GM18499 (cell line): Measurements from ENCODE around the gene OST4.
"Not testable (repeated sequence)": the region's sequence is repeated elsewhere in the genome, so short reads cannot be mapped to it uniquely, and the experiment has no call there.

Experiments
- ATAC-seq: cut with Tn5 transposase; IDR thresholded peaks from one replicate; pipeline ENCODE4 v1.9.1; 2021; ENCODE audit warnings: moderate number of reproducible peaks; ENCODE audit not compliant: insufficient read depth, unreplicated experiment

The OST4 gene

DNA sequence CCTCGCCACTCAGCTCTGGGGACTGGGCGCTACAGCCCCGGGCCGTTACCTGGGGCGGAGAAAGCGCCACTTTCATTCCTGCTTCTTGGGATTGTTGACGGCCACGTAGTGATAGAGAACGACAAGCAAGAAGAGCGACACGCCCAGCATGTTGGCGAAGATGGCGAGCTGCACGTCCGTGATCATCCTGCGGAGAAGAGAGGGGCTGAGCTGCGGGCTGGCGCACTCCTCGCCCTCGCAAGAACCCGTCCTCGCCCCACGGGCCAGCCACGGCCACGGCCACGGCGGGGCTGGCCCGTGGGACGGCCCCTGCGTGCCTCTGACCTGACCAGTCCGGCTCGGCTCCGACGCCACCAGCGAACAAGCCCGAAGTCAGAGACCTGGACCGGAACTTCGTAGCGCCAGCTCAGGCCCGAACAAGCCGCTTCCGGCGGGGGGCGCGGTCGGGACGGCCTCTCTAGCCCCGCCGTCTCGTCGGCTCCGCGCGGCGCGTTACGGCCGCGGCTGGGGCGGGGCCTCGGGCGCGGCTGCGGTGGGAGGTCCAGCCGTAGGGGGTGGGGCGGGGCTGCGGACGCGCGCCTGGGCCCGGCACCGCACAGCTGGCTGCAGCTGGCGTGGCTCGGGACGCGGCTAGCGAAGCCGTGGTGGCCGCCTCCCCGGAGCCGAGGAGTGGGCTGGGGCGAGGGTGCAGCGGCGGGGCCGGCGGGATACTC, at the start of gene OST4:
Gene OST4, minus strand, starts transcription at position 378 of the 713 bp plus-strand sequence.
- peak; percentile 43 for ATAC-seq

DNA sequence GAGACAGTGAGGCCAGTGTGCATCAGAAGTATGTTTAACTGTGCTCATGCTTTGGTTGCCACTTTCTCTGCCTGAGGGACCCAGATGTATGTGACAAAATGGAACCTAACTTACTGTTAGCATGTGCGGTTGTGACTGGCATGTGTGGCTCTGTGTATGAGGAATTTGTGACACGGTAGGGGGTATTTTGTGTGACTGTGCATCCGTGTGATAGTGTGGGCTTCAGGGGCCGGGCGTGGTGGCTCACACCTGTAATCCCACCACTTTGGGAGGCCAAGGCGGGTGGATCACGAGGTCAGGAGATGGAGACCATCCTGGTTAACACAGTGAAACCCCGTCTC, 47.8 kb upstream of the OST4 start:
- not testable (repeated sequence) for ATAC-seq

DNA sequence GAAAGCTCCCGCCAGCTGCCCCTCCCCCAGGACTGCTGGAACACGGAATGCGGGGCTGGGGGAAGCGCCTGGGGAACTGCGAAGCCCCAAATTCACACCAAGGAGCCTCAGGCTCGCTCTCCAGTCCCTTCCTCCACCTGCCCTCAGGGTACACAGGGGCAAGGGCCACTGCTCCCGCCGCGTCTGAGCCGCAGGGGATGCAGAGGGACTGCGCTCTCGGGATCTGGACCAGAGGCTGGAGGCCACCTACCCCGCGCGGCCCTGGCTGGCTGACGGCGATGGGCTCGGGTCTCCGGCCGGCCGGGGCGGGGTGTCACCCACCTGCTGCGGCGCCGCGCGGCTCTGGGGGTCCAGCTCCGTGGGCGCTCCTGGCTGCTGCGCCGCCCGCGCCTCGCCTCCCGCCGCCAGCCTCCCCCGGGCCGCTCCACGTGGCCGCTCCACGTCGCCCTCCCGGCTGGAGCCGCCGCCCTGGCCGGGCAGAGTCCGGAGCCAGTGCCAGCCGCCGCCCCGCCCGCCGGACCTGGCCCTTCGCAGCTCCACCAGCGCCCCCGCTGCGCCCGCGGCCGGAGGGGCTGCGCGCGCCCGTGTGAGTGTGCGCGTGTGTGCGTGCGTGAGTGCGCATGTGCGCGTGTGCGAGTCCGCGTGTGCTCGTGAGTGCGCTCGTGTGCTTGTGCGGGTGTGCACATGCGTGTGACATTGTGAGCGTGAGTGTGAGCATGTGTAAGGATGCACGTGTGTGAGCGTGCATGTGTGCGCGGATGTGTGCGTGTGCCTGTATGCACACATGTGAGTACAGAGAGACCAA, 47.3 kb upstream of the OST4 start, which contains the start of gene CGREF1:
Gene CGREF1, minus strand, starts transcription at position 604 of the 805 bp plus-strand sequence. CDS start 14,762 bp downstream, outside the sequence.
- no peak for ATAC-seq

DNA sequence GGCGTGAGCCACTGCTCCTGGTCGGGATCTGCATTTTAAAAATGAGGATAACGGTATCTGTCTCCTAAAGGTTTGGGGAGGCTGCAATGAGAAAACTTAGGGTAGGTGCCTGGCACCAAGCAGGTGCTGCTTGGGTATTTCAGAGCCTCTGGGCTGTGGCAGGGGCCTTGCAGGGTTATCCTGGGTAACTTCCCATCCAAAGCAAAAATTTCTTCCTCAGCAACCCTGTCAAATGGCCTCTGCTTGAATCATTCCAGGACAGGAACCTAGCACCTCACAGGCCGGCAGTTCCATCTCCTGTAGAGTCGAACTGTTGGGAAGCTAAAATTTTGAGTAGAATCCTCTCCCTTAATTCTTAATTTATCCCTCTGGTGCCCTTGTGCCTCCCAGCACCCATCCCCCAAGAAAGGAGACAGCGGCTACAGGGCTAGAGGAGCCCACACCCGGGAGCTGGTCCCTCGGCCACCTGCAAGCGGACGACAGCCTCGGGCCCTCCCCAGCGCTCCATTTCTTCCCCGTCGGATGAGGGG, 46.6 kb upstream of the OST4 start:
- ATAC-seq = no peak

DNA sequence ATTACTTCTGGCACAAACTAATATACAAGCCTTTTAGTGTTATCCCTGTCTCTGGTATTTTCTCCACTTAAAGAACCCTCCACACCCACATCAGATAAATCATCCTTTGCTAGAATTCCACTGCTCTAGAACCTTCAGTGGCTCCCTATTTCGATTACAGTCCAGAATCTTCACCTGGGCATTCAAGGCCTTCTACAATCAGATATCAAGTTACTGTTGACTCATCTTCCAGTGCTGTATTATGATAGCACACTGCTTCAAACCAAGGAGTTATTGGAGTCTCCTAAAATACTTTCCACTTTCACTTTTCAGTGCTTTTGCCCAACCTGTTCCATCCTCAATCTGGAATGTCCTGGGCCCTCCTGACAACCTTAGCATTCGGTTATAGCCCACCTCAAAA, 44.1 kb upstream of the OST4 start:
- no peak for ATAC-seq

DNA sequence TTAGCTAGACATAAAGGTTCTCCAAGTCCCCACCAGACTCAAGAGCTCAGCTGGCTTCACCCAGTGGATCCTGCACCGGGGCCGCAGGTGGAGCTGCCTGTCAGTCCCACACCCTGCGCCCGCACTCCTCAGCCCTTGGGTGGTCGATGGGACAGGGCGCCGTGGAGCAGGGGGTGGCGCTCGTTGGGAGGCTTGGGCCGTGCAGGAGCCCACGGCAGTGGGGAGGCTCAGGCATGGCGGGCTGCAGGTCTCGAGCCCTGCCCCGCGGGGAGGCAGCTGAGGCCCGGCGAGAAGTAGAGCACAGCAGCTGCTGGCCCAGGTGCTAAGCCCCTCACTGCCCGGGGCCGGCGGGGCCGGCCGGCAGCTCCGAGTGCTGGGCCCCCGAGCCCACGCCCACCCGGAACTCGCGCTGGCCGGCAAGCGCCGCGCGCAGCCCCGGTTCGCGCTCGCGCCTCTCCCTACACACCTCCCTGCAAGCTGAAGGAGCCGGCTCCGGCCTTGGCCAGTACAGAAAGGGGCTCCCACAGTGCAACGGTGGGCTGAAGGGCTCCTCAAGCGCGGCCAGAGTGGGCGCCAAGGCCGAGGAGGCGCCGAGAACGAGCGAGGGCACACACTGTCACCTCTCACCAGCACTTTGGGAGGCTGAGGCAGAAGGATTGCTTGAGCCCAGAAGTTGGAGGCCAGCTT, 40.1 kb upstream of the OST4 start:
- not testable (repeated sequence) for ATAC-seq

DNA sequence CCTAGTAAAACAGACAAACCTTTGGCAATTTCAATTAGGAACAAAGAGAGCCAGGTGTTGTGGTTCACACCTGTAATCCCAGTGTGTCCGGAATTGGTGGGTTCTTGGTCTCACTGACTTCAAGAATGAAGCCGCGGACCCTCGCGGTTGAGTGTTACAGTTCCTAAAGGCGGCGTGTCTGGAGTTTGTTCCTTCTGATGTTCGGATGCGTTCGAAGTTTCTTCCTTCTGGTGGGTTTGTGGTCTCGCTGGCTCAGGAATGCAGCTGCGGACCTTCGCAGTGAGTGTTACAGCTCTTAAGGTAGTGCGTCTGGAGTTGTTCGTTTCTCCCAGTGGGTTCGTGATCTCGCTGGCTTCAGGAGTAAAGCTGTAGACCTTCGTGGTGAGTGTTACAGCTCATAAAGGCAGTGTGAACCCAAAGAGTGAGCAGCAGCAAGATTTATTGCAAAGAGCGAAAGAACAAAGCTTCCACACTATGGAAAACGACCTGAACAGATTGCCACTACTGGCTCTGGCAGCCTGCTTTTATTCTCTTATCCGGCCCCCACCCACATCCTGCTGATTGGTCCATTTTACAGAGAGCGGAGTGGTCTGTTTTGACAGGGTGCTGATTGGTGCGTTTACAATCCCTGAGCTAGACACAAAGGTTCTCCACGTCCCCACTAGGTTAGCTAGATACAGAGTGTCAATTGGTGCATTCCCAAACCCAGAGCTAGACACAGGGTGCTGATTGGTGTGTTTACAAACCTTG, 39.3 kb upstream of the OST4 start:
- not testable (repeated sequence) for ATAC-seq

DNA sequence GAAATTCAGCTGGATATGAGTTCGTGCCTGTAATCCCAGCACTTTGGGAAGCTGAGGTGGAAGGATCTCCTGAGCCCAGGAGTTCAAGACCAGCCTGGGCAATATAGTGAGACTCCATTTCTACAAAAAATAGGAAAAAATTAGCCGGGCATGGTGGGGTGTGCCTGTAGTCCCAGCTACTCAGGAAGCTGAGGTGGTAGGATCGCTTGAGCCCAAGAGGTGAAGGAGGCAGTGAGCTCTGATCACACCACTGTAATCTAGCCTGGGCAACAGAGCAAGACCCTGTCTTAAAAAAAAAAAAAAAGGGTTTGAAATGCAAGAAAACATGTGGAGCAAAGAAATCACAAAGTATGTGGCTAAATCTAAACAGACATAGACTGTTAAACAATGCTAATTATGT, 37.6 kb upstream of the OST4 start:
- no peak for ATAC-seq

DNA sequence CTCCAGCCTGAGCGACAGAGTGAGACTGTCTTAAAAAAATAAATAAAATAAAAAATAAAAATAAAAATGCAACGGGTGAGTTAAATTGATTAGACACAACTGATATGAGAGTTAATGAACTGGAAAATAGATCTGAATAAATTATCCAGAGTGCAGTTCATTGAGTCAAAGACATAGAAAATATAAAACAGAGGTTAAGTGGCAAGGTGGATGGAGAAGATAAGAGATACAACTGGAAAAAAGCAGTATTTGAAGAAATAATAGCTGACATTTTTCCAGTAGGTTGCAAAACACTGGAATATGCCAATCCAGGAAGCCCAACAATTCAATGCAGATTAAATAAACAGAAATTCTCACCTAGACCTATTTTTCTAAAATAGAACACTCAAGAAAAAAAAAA, 36.8 kb upstream of the OST4 start:
- ATAC-seq = no peak

DNA sequence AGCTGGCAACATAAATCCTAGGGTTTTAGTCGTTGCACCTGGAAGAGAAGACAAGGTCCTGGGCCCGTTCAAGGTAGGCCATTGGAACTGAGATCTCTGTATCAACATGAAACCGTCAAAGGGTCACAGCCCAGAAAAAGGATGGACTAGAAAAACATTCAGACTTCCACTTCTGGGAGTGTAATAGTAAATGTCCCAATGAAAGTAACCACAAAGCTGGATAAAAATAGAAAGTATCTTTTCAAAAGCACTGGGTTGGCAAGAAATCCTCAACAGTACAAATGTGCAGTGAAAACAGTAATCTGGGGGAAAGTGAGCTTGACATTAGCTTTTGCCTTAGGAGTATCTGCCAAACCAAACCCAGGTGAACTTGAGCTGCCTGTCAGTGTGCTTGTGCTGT, 34.5 kb upstream of the OST4 start:
- no peak for ATAC-seq

DNA sequence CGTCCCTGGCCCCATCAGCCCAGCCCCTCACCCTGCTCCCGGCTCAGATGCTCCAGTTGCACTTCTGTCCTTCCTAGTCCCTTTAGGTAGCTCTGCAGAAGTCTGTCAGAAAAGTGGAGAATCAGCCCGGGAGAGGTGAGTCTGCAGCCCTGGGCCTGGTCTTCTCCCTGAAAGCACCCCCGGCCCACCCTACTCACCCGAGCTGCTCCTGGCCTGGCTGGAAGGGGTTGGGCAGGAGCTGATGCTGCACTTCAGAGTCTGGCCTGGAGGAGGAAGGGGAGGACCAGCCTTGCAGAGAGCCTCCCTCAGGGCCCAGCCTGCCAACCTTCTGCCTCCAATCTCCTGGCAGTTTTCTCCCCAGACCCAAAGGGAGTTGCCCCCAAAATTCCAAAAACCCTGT, 30.9 kb upstream of the OST4 start:
- ATAC-seq = no peak

DNA sequence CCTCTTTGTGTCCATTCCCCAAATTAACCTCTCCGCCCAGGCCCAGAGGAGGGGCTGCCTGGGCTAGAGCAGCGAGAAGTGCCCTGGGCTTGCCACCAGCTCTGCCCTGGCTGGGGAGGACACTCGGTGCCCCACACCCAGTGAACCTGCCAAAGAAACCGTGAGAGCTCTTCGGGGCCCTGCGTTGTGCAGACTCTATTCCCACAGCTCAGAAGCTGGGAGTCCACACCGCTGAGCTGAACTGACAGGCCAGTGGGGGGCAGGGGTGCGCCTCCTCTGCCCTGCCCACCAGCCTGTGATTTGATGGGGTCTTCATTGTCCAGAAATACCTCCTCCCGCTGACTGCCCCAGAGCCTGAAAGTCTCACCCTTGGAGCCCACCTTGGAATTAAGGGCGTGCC, 28.6 kb upstream of the OST4 start:
- ATAC-seq = no peak

DNA sequence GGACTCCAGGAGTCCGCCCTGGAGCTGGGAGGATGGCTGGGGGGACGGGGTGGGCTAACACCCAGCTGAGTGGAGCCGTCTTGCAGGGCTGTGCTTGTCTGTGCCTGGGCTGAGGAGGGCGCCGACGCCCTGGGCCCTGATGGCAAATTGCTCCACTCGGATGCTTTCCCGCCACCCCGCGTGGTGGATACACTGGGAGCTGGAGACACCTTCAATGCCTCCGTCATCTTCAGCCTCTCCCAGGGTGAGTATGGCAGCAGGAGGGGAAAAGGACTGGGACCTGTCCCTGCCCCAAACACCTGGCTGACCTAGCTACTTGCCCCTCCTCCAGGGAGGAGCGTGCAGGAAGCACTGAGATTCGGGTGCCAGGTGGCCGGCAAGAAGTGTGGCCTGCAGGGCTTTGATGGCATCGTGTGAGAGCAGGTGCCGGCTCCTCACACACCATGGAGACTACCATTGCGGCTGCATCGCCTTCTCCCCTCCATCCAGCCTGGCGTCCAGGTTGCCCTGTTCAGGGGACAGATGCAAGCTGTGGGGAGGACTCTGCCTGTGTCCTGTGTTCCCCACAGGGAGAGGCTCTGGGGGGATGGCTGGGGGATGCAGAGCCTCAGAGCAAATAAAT, 28.0 kb upstream of the OST4 start:
- ATAC-seq = no peak

DNA sequence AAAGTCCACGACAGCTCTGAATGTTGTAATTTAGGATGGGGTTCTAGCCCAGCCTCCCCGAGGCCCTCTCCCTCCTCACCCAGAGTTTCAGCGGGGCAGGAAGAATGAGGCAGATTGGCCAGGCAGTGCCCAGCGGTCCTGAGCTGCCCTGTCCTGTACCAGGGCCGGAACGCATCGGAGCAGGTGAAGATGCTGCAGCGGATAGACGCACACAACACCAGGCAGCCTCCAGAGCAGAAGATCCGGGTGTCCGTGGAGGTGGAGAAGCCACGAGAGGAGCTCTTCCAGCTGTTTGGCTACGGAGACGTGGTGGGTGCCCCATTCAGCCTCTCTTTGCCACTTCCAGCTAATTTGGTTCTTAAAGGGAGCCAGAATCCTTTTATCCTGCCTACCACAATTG, 25.9 kb upstream of the OST4 start:
- ATAC-seq = no peak

DNA sequence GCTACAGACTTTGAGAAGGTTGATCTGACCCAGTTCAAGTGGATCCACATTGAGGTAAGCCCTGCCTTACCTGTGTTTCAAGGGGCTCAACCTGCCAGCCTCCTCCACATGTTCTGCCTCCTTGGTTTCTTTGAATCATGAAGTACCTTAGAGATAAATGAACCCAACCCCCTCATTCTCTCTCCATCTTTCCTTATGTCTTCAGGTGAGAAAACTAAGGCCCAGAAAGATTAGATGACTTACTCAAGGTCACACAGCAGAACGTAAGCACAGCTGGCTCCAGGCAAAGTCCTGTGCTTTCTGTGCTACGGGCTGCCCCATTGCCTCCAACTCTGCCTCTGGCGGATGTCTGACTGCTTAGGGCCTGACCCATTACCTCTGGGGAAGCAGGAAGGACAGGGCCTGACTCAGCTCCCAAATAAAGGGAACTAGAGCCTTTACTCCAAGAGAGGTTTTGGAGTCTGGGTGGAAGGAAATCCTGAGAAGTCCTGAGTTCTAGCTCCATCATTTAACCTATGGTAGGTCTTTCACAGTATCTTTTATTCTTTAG, 25.4 kb upstream of the OST4 start:
- no peak for ATAC-seq

DNA sequence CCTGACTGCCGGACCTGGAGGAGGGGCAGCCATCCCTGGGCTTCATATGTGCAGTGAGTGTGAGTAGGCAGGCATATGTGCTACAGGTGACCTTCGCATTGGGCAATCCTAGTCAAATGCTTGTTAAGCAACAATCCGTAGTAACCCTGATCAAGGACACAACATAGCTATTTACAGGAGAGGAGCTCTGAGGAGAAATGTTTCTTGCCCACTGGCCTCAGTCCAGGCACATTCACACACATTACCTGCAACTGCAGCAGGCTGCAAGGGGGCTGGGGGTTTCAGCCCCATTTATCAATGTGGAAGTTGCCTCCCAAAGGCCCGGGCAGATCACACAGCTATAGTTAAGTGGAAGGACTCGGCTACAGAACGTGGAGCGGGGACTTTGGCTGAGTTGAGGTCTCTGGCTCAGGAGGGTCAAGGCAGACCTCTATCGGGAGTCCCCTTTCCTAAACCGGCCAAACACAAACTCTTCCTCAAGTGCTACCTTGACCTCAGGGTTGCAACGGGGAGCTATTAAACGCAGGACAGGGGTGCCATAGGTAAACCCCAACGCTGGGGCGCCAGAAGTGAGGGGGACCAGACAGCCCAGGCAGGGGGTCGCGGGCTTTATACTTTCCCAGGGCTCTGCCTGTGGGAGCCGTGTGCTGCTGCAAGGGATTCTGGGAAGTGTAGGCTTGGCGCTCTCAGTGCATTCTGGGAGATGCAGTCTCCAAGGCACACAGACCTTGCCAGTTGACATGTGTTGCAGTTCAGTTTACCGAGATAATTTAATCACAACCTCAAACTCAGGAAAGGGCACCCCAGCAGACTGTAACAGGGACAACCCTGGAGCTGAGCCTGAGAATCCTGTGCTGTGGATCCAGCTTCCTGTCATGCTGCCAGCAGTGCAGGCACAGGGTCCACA, 24.5 kb upstream of the OST4 start:
- ATAC-seq = no peak

DNA sequence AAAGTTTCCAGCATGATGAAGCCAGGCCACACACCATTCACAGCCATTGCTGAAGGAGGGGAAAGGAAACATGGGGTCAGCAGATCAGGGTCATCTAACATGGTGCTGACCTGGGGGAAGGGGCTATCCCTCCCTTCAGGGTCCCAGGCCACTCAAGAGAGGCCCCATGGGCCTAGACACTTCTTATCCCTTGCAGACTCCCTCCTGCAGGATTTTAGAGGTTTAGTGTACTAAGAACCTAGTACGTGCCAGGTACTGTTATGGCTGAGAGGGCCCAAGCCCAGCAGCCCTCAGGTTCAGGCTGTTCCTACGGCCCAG, 23.9 kb upstream of the OST4 start:
- no peak for ATAC-seq

DNA sequence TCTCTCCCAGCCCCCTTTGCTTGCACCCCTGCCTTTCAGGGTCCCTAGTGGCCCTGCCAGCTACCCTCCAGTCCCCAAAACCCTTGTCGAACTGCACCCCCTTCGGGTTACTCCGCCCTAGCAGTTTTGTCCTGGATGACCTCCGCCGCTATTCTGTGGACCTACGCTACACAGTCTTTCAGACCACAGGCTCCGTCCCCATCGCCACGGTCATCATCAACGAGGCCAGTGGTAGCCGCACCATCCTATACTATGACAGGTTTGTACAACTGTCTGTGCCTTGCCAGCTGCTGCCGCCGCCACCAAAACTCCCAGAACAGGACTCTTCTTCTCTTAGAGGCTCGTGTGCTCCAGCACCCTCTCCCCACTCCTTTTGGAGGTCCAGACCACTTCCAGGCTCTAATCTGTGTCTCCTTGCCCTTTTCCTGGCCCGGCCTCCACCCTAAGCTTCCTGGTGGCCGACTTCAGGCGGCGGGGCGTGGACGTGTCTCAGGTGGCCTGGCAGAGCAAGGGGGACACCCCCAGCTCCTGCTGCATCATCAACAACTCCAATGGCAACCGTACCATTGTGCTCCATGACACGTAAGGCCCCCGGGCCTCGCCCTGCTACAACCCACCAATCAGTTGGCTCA, 23.0 kb upstream of the OST4 start:
- ATAC-seq = no peak
